Astrocyte (in vitro differentiated cells and primary cell): ENCODE results near the gene FAAP100. TPM values are rescaled to one million over a fixed set of nuclear protein-coding genes. Genes with fewer than 3 reads are reported as not detected.

Experiments
- DNase-seq: peaks from one replicate; pipeline ENCODE4 v3.0.0-alpha.2; 2010; ENCODE audit warnings: low read depth
- FAIRE-seq: peaks from 2 replicates; lab custom pipeline; 2011; peaks lifted over from hg19 to GRCh38; lab: Jason Lieb, UNC
- H2AFZ ChIP-seq: 2 replicates; pipeline ENCODE4 v1.6.0; 2012; ENCODE audit warnings: low read depth, low read length, inconsistent platforms
- H3K27ac ChIP-seq: 2 replicates; pipeline ENCODE4 v1.5.1; 2011; ENCODE audit warnings: low read depth, low read length, inconsistent platforms
- H3K27me3 ChIP-seq: 2 replicates; pipeline ENCODE4 v1.6.0; 2011; ENCODE audit warnings: low read length, inconsistent platforms; ENCODE audit not compliant: insufficient read depth
- H3K36me3 ChIP-seq: 2 replicates; pipeline ENCODE4 v1.5.1; 2011; ENCODE audit warnings: low read length, inconsistent platforms; ENCODE audit not compliant: insufficient read depth
- H3K4me1 ChIP-seq: 2 replicates; pipeline ENCODE4 v1.5.1; 2011; ENCODE audit warnings: low read length, inconsistent platforms; ENCODE audit not compliant: insufficient read depth
- H3K4me2 ChIP-seq: 2 replicates; pipeline ENCODE4 v1.6.0; 2012; ENCODE audit warnings: low read length, inconsistent platforms
- H3K4me3 ChIP-seq: 2 replicates; pipeline ENCODE4 v1.5.1; 2011; ENCODE audit warnings: low read depth, mild to moderate bottlenecking, low read length, inconsistent platforms; ENCODE audit not compliant: insufficient read depth
- H3K79me2 ChIP-seq: 2 replicates; pipeline ENCODE4 v1.6.0; 2012; ENCODE audit warnings: mild to moderate bottlenecking, low read length, inconsistent platforms; ENCODE audit not compliant: insufficient read depth
- H3K9ac ChIP-seq: 2 replicates; pipeline ENCODE4 v1.6.0; 2012; ENCODE audit warnings: mild to moderate bottlenecking, low read length, inconsistent platforms
- H3K9me3 ChIP-seq: 2 replicates; pipeline ENCODE4 v1.5.1; 2012; ENCODE audit warnings: low read depth, mild to moderate bottlenecking, low read length, inconsistent platforms; ENCODE audit not compliant: insufficient read depth
- H4K20me1 ChIP-seq: 2 replicates; pipeline ENCODE4 v1.6.0; 2012; ENCODE audit warnings: low read length, inconsistent platforms; ENCODE audit not compliant: insufficient read depth
- H3K27ac Mint-ChIP-seq: one replicate; pipeline ENCODE4 v1.8.0; 2021; ENCODE audit warnings: mild to moderate bottlenecking, mixed read lengths; ENCODE audit not compliant: unreplicated experiment
- H3K27me3 Mint-ChIP-seq: one replicate; pipeline ENCODE4 v1.8.0; 2021; ENCODE audit warnings: low read depth, mixed read lengths; ENCODE audit not compliant: unreplicated experiment
- H3K36me3 Mint-ChIP-seq: one replicate; pipeline ENCODE4 v1.8.0; 2021; ENCODE audit warnings: low read depth, mixed read lengths; ENCODE audit not compliant: unreplicated experiment
- H3K4me1 Mint-ChIP-seq: one replicate; pipeline ENCODE4 v1.8.0; 2021; ENCODE audit warnings: low read depth, mixed read lengths; ENCODE audit not compliant: unreplicated experiment
- H3K4me3 Mint-ChIP-seq: one replicate; pipeline ENCODE4 v1.8.0; 2021; ENCODE audit warnings: mild to moderate bottlenecking, moderate library complexity, mixed read lengths; ENCODE audit not compliant: unreplicated experiment
- H3K9me3 Mint-ChIP-seq: one replicate; pipeline ENCODE4 v1.8.0; 2021; ENCODE audit warnings: mild to moderate bottlenecking, mixed read lengths; ENCODE audit not compliant: unreplicated experiment
- CTCF ChIP-seq: IDR thresholded peaks from 2 replicates; pipeline ENCODE4 v1.5.1; 2011; ENCODE audit warnings: low read depth, mild to moderate bottlenecking, inconsistent platforms, low read length, moderate library complexity; ENCODE audit not compliant: insufficient read depth
- EZH2 ChIP-seq: IDR thresholded peaks from 2 replicates; pipeline ENCODE4 v1.6.1; 2012; ENCODE audit warnings: mild to moderate bottlenecking, low read length, inconsistent platforms; ENCODE audit not compliant: insufficient read depth
- total RNA-seq: library from RNA; stranded (reverse); gene quantifications from 2 replicates; pipeline ENCODE4 v1.2.1, GENCODE V29; 2021

FAAP100 gene
- total RNA-seq, 1 donor from 2014 or later = 38.9 TPM

GRCh38 chr17:81498953-81499600, 53.1 kb downstream of the FAAP100 start:
- H2AFZ ChIP-seq = no peak overlapping the region
- Mint-ChIP-seq H3K27ac (no peak overlapping the region), H3K27me3 (peaks cover 14% of the 10 kb centered on the region), H3K9me3 (no peaks in the 10 kb centered on the region), H3K4me1 (peaks cover 5% of the 10 kb centered on the region), H3K4me3 (no peak overlapping the region), H3K36me3 (no peaks in the 10 kb centered on the region)
- peaks cover 7% of the 10 kb centered on the region for H3K27me3 ChIP-seq
- H3K9me3 ChIP-seq = no peaks in the 10 kb centered on the region
- no peaks in the 10 kb centered on the region for H3K79me2 ChIP-seq
- no peaks in the 10 kb centered on the region for H4K20me1 ChIP-seq
- no peak overlapping the region for H3K27ac ChIP-seq
- DNase-seq (no peak), FAIRE-seq (no peak)
- H3K4me1 ChIP-seq = peaks cover 7% of the 10 kb centered on the region
- H3K4me3 ChIP-seq = no peak overlapping the region
- no peak overlapping the region for H3K9ac ChIP-seq
- no peak overlapping the region for H3K4me2 ChIP-seq
- TF ChIP-seq CTCF (no peak), EZH2 (no peak)
- H3K36me3 ChIP-seq = no peaks in the 10 kb centered on the region

GRCh38 chr17:81494626-81495377, 57.4 kb downstream of the FAAP100 start:
- Mint-ChIP-seq H3K27me3 (peaks cover 39% of the 10 kb centered on the region), H3K4me3 (no peak overlapping the region), H3K4me1 (peaks cover under 1% of the 10 kb centered on the region), H3K27ac (peak overlapping the region; percentile 23), H3K9me3 (no peaks in the 10 kb centered on the region), H3K36me3 (no peaks in the 10 kb centered on the region)
- TF ChIP-seq CTCF (no peak), EZH2 (no peak)
- Histone ChIP-seq H3K36me3 (no peaks in the 10 kb centered on the region), H3K4me1 (peaks cover 3% of the 10 kb centered on the region), H4K20me1 (no peaks in the 10 kb centered on the region), H2AFZ (no peak overlapping the region), H3K27ac (no peak overlapping the region), H3K4me2 (no peak overlapping the region), H3K9me3 (no peaks in the 10 kb centered on the region), H3K9ac (no peak overlapping the region), H3K4me3 (no peak overlapping the region), H3K27me3 (peaks cover 14% of the 10 kb centered on the region), H3K79me2 (no peaks in the 10 kb centered on the region)
- FAIRE-seq = no peak
- no peak for DNase-seq
